Measurements from ENCODE around the gene ICAM4. TPM values are rescaled to one million over a fixed set of nuclear protein-coding genes. Genes with fewer than 3 reads are reported as not detected.

ICAM4 gene
- total RNA-seq, 1 donor from 2014 or later = 0.20 TPM

DNA sequence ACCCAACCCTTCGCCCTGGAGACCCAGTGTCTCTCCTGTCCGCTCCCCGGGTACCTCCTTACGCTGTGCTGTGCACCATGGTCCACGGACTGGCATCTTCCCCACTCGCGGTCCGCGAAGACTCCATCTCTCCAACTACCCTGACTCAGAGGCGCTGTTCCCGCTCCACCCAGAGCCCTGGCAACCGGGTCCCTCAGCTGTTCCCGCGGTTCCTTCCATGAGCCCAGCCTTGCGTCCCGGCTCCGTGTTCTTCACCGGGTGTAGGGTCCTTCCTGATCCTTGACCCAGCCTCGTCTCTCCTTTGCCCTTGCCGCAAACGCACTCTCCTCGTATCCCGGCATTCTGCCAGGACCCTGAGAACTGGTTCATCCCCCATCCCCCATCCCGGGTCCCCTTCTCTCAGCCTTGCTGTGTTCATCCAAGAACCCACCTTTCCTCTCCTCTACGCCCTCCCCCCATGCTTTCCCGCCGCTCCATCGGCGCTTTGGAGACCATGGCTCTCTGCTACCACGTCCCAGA is 3.7 kb downstream of the ICAM4 start:
- Histone ChIP-seq H4K20me1 (ENCODE audit: insufficient read depth, low read length) (peaks cover 16% of the 10 kb centered on the region), H3K36me3 (ENCODE audit: insufficient read depth, low read length) (no peaks in the 10 kb centered on the region), H3K4me1 (ENCODE audit: insufficient read depth, low read length) (peaks cover 34% of the 10 kb centered on the region), H3K27me3 (ENCODE audit: insufficient read depth, low read length) (peaks cover 66% of the 10 kb centered on the region), H3K4me3 (ENCODE audit: insufficient read depth, low read depth, low read length) (no peak overlapping the region), H3K27ac (ENCODE audit: low read depth, low read length) (no peak overlapping the region), H3K9ac (ENCODE audit: low read length) (no peak overlapping the region), H3K9me3 (ENCODE audit: insufficient read depth, low read depth, low read length) (peaks cover 7% of the 10 kb centered on the region), H3K4me2 (ENCODE audit: low read length) (peak overlapping the region; percentile 82), H3K79me2 (ENCODE audit: insufficient read depth, low read length) (no peaks in the 10 kb centered on the region), H2AFZ (ENCODE audit: low read depth, low read length) (peak overlapping the region; percentile 66)
- Mint-ChIP-seq H3K4me1 (ENCODE audit: low read depth, unreplicated experiment) (peaks cover 5% of the 10 kb centered on the region), H3K36me3 (ENCODE audit: low read depth, unreplicated experiment) (peaks cover 2% of the 10 kb centered on the region), H3K27me3 (ENCODE audit: low read depth, unreplicated experiment) (peaks cover 83% of the 10 kb centered on the region), H3K4me3 (ENCODE audit: unreplicated experiment) (peak overlapping the region; percentile 45), H3K9me3 (ENCODE audit: unreplicated experiment) (peaks cover 23% of the 10 kb centered on the region), H3K27ac (ENCODE audit: unreplicated experiment) (peak overlapping the region; percentile 72)
- DNase-seq (ENCODE audit: low read depth) (no peak), FAIRE-seq (no peak)
- TF ChIP-seq, protein P1, sequence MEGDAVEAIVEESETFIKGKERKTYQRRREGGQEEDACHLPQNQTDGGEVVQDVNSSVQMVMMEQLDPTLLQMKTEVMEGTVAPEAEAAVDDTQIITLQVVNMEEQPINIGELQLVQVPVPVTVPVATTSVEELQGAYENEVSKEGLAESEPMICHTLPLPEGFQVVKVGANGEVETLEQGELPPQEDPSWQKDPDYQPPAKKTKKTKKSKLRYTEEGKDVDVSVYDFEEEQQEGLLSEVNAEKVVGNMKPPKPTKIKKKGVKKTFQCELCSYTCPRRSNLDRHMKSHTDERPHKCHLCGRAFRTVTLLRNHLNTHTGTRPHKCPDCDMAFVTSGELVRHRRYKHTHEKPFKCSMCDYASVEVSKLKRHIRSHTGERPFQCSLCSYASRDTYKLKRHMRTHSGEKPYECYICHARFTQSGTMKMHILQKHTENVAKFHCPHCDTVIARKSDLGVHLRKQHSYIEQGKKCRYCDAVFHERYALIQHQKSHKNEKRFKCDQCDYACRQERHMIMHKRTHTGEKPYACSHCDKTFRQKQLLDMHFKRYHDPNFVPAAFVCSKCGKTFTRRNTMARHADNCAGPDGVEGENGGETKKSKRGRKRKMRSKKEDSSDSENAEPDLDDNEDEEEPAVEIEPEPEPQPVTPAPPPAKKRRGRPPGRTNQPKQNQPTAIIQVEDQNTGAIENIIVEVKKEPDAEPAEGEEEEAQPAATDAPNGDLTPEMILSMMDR (IDR thresholded peaks at IDR 0.05; ENCODE audit: insufficient read depth, low read depth, low read length) = no peak
- TF ChIP-seq EZH2 (IDR thresholded peaks at IDR 0.05; ENCODE audit: insufficient read depth, low read length) = no peak

- no peak for DNase-seq (ENCODE audit: low read depth)
- peaks cover 2% of the 10 kb centered on the region for H3K36me3 Mint-ChIP-seq (ENCODE audit: low read depth, unreplicated experiment)
- H3K27me3 Mint-ChIP-seq (ENCODE audit: low read depth, unreplicated experiment) = peaks cover 84% of the 10 kb centered on the region
- no peak for FAIRE-seq
- no peaks in the 10 kb centered on the region for H3K79me2 ChIP-seq (ENCODE audit: insufficient read depth, low read length)
- H3K27ac ChIP-seq (ENCODE audit: low read depth, low read length) = no peak overlapping the region
- peak overlapping the region; percentile 66 for H2AFZ ChIP-seq (ENCODE audit: low read depth, low read length)
- peak overlapping the region; percentile 72 for H3K27ac Mint-ChIP-seq (ENCODE audit: unreplicated experiment)
- H3K27me3 ChIP-seq (ENCODE audit: insufficient read depth, low read length) = peaks cover 72% of the 10 kb centered on the region
- peaks cover 37% of the 10 kb centered on the region for H3K4me1 ChIP-seq (ENCODE audit: insufficient read depth, low read length)
- H3K9me3 ChIP-seq (ENCODE audit: insufficient read depth, low read depth, low read length) = peaks cover 11% of the 10 kb centered on the region
- peaks cover 3% of the 10 kb centered on the region for H3K4me1 Mint-ChIP-seq (ENCODE audit: low read depth, unreplicated experiment)
- TF ChIP-seq EZH2 (IDR thresholded peaks at IDR 0.05; ENCODE audit: insufficient read depth, low read length) = peak; percentile 76
- TF ChIP-seq, protein P1 (IDR thresholded peaks at IDR 0.05; ENCODE audit: insufficient read depth, low read depth, low read length) = no peak
- H3K36me3 ChIP-seq (ENCODE audit: insufficient read depth, low read length) = no peaks in the 10 kb centered on the region
- H4K20me1 ChIP-seq (ENCODE audit: insufficient read depth, low read length) = peaks cover 16% of the 10 kb centered on the region
- H3K9ac ChIP-seq (ENCODE audit: low read length) = no peak overlapping the region
- H3K4me2 ChIP-seq (ENCODE audit: low read length) = peak overlapping the region; percentile 82
- no peak overlapping the region for H3K4me3 Mint-ChIP-seq (ENCODE audit: unreplicated experiment)
- H3K4me3 ChIP-seq (ENCODE audit: insufficient read depth, low read depth, low read length) = peak overlapping the region; percentile 39
- H3K9me3 Mint-ChIP-seq (ENCODE audit: unreplicated experiment) = peaks cover 27% of the 10 kb centered on the region
Observed at GRCh38 chr19:10290876-10291553, 4.3 kb downstream of the ICAM4 start.

Data from astrocyte (in vitro differentiated cells and primary cell).